ENCODE results near the gene AFMID. TPM values are rescaled to one million over a fixed set of nuclear protein-coding genes. Genes with fewer than 3 reads are reported as not detected.

Gene AFMID
- total and polyA plus RNA-seq, 2 of the 13 experiments (the other 11 are each of a cell fraction or from before 2014, with no cell fraction given): 249 to 270 TPM

- TF ChIP-seq ZBTB49 (CRISPR knock-in tag; IDR thresholded peaks at IDR 0.05; ENCODE audit: borderline replicate concordance): no peak; the same call in 1 of the 2 replicates
- peak; percentile 18; the same call in 1 of the 2 replicates for TF ChIP-seq ZNF280B (CRISPR knock-in tag; IDR thresholded peaks at IDR 0.05; ENCODE audit: borderline replicate concordance)
- peak; percentile 21; the same call in 1 of the 2 replicates for TF ChIP-seq ZNF563 (CRISPR knock-in tag; IDR thresholded peaks at IDR 0.05)
- TF ChIP-seq GMEB2 (CRISPR knock-in tag; IDR thresholded peaks at IDR 0.05; ENCODE audit: low read depth): no peak
- no peak for TF ChIP-seq ZFP82 (CRISPR knock-in tag; IDR thresholded peaks at IDR 0.05; ENCODE audit: borderline replicate concordance)
- peak; percentile 37 for TF ChIP-seq SAP130 (CRISPR knock-in tag; IDR thresholded peaks at IDR 0.05; ENCODE audit: low read depth)
- no peak for TF ChIP-seq ZNF30 (CRISPR knock-in tag; IDR thresholded peaks at IDR 0.05)
- peak; percentile 77; the same call in 1 of the 2 replicates for TF ChIP-seq SNAPC4 (CRISPR knock-in tag; IDR thresholded peaks at IDR 0.05)
- TF ChIP-seq SMARCE1 (IDR thresholded peaks at IDR 0.05; ENCODE audit: borderline replicate concordance): no peak
- TF ChIP-seq ESRRA (CRISPR knock-in tag; IDR thresholded peaks at IDR 0.05; ENCODE audit: low read depth): no peak
- TF ChIP-seq HDAC2 (CRISPR knock-in tag; IDR thresholded peaks at IDR 0.05): 0 out of 2 replicates have a peak, but pooled peaks have one; percentile 12
- TF ChIP-seq ARID3A (IDR thresholded peaks at IDR 0.05; ENCODE audit: low read depth, low read length): no peak
Measured at GRCh38 chr17:78137392-78138203, 49.6 kb upstream of the AFMID start (continued).

Measured in HepG2 (cell line).